Glutamatergic neuron (in vitro differentiated cells): ENCODE measurements around the gene RAPGEF6. TPM values are rescaled to one million over a fixed set of nuclear protein-coding genes. Genes with fewer than 3 reads are reported as not detected.

Experiments
- DNase-seq: peaks from one replicate; pipeline ENCODE4 v3.0.0; 2022
- H3K27ac Mint-ChIP-seq: one replicate; pipeline ENCODE4 v1.8.0; 2020; ENCODE audit warnings: mild to moderate bottlenecking, mixed read lengths, inconsistent platforms; ENCODE audit not compliant: unreplicated experiment
- H3K27me3 Mint-ChIP-seq: one replicate; pipeline ENCODE4 v1.8.0; 2020; ENCODE audit warnings: mild to moderate bottlenecking, moderate library complexity, mixed read lengths, inconsistent platforms; ENCODE audit not compliant: unreplicated experiment
- H3K36me3 Mint-ChIP-seq: one replicate; pipeline ENCODE4 v1.8.0; 2020; ENCODE audit warnings: mild to moderate bottlenecking, mixed read lengths, inconsistent platforms; ENCODE audit not compliant: unreplicated experiment
- H3K4me1 Mint-ChIP-seq: one replicate; pipeline ENCODE4 v1.8.0; 2020; ENCODE audit warnings: mild to moderate bottlenecking, low read depth, mixed read lengths, inconsistent platforms; ENCODE audit not compliant: unreplicated experiment
- H3K4me3 Mint-ChIP-seq: one replicate; pipeline ENCODE4 v1.8.0; 2020; ENCODE audit warnings: mild to moderate bottlenecking, mixed read lengths, inconsistent platforms; ENCODE audit not compliant: unreplicated experiment
- H3K9me3 Mint-ChIP-seq: one replicate; pipeline ENCODE4 v1.8.0; 2020; ENCODE audit warnings: mild to moderate bottlenecking, moderate library complexity, mixed read lengths, inconsistent platforms; ENCODE audit not compliant: unreplicated experiment
- total RNA-seq: library from RNA; stranded (reverse); fragmentation: NEBNext Ultra II Directional; extraction: Animal tissue kit (Norgen Biotek cat#: 25700); gene quantifications from one replicate; pipeline ENCODE4 v1.2.1, GENCODE V29; 2021; ENCODE audit not compliant: unreplicated experiment
- TF ChIP-seq, protein P1 (sequence below): fragments of 200-600 bp; sonication (generic); IDR thresholded peaks from one replicate; pipeline ENCODE4 v1.5.0; 2021; ENCODE audit not compliant: partially characterized antibody, unreplicated experiment

RAPGEF6 gene
- total RNA-seq, 1 donor from 2014 or later: 278 TPM

DNA sequence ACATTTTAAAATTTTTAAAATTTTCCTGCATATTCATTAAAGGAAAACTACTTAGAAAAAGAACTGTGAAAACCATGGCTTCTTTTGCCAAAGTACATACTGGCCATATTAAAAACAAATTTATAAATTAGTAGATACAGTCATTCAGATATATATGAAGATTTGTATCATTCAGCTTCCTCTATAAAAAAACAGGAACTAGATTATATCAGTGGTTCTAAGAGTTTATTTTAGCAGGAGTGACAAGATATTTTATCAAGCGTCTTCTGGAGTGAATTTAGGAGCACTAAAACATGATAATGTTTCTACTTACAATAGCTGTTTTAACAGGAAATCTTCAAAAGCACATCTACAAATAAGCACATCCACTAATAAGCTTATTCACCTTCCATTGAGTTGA lies 171.4 kb downstream of the RAPGEF6 start:
- no peak for DNase-seq
- TF ChIP-seq, protein P1, sequence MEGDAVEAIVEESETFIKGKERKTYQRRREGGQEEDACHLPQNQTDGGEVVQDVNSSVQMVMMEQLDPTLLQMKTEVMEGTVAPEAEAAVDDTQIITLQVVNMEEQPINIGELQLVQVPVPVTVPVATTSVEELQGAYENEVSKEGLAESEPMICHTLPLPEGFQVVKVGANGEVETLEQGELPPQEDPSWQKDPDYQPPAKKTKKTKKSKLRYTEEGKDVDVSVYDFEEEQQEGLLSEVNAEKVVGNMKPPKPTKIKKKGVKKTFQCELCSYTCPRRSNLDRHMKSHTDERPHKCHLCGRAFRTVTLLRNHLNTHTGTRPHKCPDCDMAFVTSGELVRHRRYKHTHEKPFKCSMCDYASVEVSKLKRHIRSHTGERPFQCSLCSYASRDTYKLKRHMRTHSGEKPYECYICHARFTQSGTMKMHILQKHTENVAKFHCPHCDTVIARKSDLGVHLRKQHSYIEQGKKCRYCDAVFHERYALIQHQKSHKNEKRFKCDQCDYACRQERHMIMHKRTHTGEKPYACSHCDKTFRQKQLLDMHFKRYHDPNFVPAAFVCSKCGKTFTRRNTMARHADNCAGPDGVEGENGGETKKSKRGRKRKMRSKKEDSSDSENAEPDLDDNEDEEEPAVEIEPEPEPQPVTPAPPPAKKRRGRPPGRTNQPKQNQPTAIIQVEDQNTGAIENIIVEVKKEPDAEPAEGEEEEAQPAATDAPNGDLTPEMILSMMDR: no peak
- Mint-ChIP-seq H3K27me3 (no peaks in the 10 kb centered on the region), H3K4me3 (no peak overlapping the region), H3K4me1 (no peaks in the 10 kb centered on the region), H3K27ac (no peak overlapping the region), H3K36me3 (no peaks in the 10 kb centered on the region), H3K9me3 (peaks cover 4% of the 10 kb centered on the region)

DNA sequence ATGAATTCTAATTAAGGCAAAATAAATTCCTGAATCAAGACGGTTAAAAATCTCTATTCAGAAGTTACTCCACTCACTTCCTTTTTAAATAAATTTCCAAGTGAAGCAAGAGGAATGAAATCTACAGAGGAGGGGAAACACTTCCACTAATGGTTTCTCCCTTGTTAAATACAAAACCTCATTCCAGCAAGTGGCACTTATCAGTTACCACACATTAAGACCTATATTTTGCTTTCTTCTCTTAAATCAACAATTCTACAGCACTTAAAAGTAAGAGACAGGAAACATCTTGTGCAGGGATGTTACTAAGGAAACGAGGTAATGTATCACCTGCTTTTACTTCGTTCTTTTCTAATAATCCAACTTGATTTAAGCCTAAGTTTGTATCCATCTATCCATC lies 172.6 kb downstream of the RAPGEF6 start:
- TF ChIP-seq, protein P1: no peak
- H3K36me3 Mint-ChIP-seq: no peaks in the 10 kb centered on the region
- no peak overlapping the region for H3K27ac Mint-ChIP-seq
- DNase-seq: no peak
- H3K9me3 Mint-ChIP-seq: peaks cover 3% of the 10 kb centered on the region
- no peaks in the 10 kb centered on the region for H3K27me3 Mint-ChIP-seq
- H3K4me3 Mint-ChIP-seq: no peak overlapping the region
- H3K4me1 Mint-ChIP-seq: no peaks in the 10 kb centered on the region

DNA sequence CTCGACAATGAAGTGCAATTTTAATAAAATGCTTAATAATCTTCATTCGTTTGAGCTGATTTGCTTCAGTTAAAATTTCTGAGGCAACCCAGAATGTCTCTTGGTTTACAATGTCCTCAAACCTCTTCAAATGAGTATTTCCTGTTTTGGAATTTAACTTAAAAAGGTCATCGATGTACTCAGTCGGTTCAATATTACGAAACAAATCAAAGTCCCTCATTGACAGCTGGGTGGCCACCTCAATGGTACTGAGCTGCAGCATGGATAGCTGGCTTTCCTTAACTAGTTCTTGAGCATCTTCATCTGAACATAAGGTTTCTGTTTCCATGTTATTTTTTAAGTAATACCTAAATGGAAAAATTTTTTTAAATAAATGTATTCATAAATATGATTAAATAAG lies 173.3 kb downstream of the RAPGEF6 start:
- Mint-ChIP-seq H3K4me3 (no peak overlapping the region), H3K27ac (no peak overlapping the region), H3K36me3 (no peaks in the 10 kb centered on the region), H3K4me1 (no peaks in the 10 kb centered on the region), H3K9me3 (peaks cover 1% of the 10 kb centered on the region), H3K27me3 (no peaks in the 10 kb centered on the region)
- DNase-seq: no peak
- TF ChIP-seq, protein P1: no peak

DNA sequence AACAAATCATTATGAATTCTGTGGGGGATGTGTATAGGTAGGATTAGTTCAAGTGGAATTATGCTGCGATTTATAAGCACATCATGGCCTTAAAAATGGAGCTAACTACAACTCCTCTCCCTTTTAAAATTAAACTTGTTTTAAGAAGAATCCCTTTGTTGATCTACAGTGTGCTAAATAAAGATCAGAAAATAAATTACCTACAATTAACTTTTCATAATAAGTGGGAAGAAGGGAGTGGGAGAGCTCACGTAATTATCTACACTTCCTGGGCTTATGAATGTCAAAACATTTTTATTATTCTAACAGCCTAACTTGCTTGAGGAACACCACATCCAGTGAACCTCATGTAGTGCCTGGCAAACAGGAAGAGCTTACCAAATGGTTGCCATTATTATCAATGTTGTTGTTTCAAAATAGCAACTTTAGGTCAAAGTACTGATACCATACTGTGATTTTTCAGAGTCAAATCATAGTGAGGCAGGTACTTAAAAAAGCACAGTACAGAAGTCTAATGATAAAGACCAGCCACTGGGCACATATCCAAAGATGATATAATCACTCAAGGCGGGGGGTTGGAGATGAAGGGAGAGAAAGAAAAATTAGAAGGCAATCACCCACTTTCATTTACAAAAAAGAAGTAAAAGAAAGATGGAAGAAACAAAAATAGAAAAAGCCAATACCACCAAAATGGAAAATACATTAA lies 174.0 kb downstream of the RAPGEF6 start:
- Mint-ChIP-seq H3K4me1 (no peaks in the 10 kb centered on the region), H3K27me3 (no peaks in the 10 kb centered on the region), H3K4me3 (no peak overlapping the region), H3K27ac (no peak overlapping the region), H3K36me3 (no peaks in the 10 kb centered on the region), H3K9me3 (peaks cover 1% of the 10 kb centered on the region)
- TF ChIP-seq, protein P1: no peak
- no peak for DNase-seq

DNA sequence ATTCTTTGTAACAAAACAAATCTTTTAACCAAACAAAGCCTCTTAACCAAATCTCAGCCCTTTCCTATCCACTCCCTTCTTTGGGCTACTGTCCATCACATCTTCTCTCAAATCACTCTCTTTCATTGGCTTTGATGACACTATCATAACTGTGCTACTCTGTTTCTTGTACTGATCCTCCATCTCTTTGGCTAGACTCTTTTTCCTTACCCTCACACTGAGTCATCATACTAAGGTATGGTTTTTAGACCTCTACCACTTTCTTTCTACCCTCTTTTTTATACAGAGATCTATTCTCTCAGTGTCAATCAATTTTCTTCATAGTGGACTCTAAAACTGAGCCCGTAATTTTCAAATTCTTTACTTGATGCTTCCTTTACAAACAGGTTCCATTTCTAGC lies 174.9 kb downstream of the RAPGEF6 start:
- Mint-ChIP-seq H3K27ac (no peak overlapping the region), H3K36me3 (peaks cover under 1% of the 10 kb centered on the region), H3K9me3 (no peaks in the 10 kb centered on the region), H3K4me1 (no peaks in the 10 kb centered on the region), H3K4me3 (no peak overlapping the region), H3K27me3 (no peaks in the 10 kb centered on the region)
- DNase-seq: no peak
- TF ChIP-seq, protein P1: no peak
